IMR-90 (cell line): ENCODE results near the gene RCN2. TPM values are rescaled to one million over a fixed set of nuclear protein-coding genes. Genes with fewer than 3 reads are reported as not detected.

Experiments used
- ATAC-seq: fragments of 200-7000 bp; cut with Tn5 transposase; 2 replicates; pipeline ENCODE4 v1.9.1; 2020; ENCODE audit warnings: low read depth, mild to moderate bottlenecking, moderate library complexity
- BruUV-seq: library from RNA; stranded (reverse); fragments of 400-500 nt; replicated peaks from 2 replicates; lab custom pipeline; 2021; lab: Mats Ljungman, UMichigan
- CTCF ChIA-PET: fragments of 300-600 bp; formaldehyde crosslinking; extraction: SDS; loops from one replicate; lab custom pipeline; 2021; ENCODE audit warnings: antibody characterized with exemption; lab: Yijun Ruan, JAX
- POLR2A ChIA-PET: fragments of 300-600 bp; sonication (Branson Sonifier 250); formaldehyde crosslinking; loops from one replicate; lab custom pipeline; 2022; ENCODE audit warnings: antibody characterized with exemption; ENCODE audit not compliant: unreplicated experiment; lab: Charles Lee
- DNase-seq: peaks from one replicate; pipeline ENCODE4 v3.0.0; 2013
- H2AFZ ChIP-seq: replicated peaks from 2 replicates; pipeline ENCODE3; 2013; ENCODE audit warnings: low read length, mild to moderate bottlenecking; ENCODE audit not compliant: poor library complexity
- H2AK5ac ChIP-seq: 2 replicates; pipeline ENCODE4 v1.6.1; 2013; ENCODE audit warnings: low read depth, low read length, inconsistent platforms
- H2AK9ac ChIP-seq: replicated peaks from 2 replicates; pipeline ENCODE3; 2013; ENCODE audit warnings: mild to moderate bottlenecking, low read depth, low read length, moderate library complexity; ENCODE audit not compliant: poor library complexity
- H2BK120ac ChIP-seq: 2 replicates; pipeline ENCODE4 v1.6.1; 2013; ENCODE audit warnings: low read depth, low read length, inconsistent platforms
- H2BK15ac ChIP-seq: 3 replicates; pipeline ENCODE4 v1.6.1; 2013; ENCODE audit warnings: low read depth, low read length, inconsistent platforms
- H2BK20ac ChIP-seq: 2 replicates; pipeline ENCODE4 v1.6.1; 2013; ENCODE audit warnings: low read depth, mild to moderate bottlenecking, inconsistent platforms, low read length, moderate library complexity
- H2BK5ac ChIP-seq: 2 replicates; pipeline ENCODE4 v1.6.1; 2013; ENCODE audit warnings: mild to moderate bottlenecking, low read depth, low read length, inconsistent platforms; ENCODE audit not compliant: poor library complexity, severe bottlenecking
- H3K14ac ChIP-seq: replicated peaks from 2 replicates; pipeline ENCODE4 v1.6.1; 2013; ENCODE audit warnings: low read depth, low read length, inconsistent platforms
- H3K18ac ChIP-seq: 2 replicates; pipeline ENCODE4 v1.6.1; 2013; ENCODE audit warnings: low read depth, low read length, control low read depth
- H3K23ac ChIP-seq: 2 replicates; pipeline ENCODE4 v1.6.1; 2013; ENCODE audit warnings: low read depth, low read length, inconsistent platforms
- H3K27ac ChIP-seq: 2 replicates; pipeline ENCODE4 v1.5.1; 2013; ENCODE audit warnings: mild to moderate bottlenecking, control low read depth, low read length; ENCODE audit not compliant: insufficient read depth
- H3K27me3 ChIP-seq: 2 replicates; pipeline ENCODE4 v1.6.1; 2013; ENCODE audit warnings: low read length; ENCODE audit not compliant: control insufficient read depth, insufficient read depth
- H3K36me3 ChIP-seq: 2 replicates; pipeline ENCODE4 v1.6.1; 2013; ENCODE audit warnings: low read length, mixed read lengths; ENCODE audit not compliant: control insufficient read depth, insufficient read depth
- H3K4ac ChIP-seq: 2 replicates; pipeline ENCODE4 v1.6.1; 2013; ENCODE audit warnings: low read depth, low read length, inconsistent platforms
- H3K4me1 ChIP-seq: 2 replicates; pipeline ENCODE4 v1.6.1; 2013; ENCODE audit warnings: low read length, mixed read lengths; ENCODE audit not compliant: control insufficient read depth, insufficient read depth
- H3K4me2 ChIP-seq: 2 replicates; pipeline ENCODE4 v1.6.1; 2013; ENCODE audit warnings: low read depth, mild to moderate bottlenecking, control low read depth, low read length, moderate library complexity
- H3K4me3 ChIP-seq: 2 replicates; pipeline ENCODE4 v1.5.1; 2013; ENCODE audit warnings: low read depth, mild to moderate bottlenecking, control low read depth, low read length, moderate library complexity; ENCODE audit not compliant: insufficient read depth
- H3K56ac ChIP-seq: 2 replicates; pipeline ENCODE4 v1.6.1; 2013; ENCODE audit warnings: low read length, inconsistent platforms; ENCODE audit not compliant: insufficient read depth; ENCODE audit errors: extremely low read depth
- H3K79me1 ChIP-seq, 2 experiments: 2 replicates each; pipeline ENCODE4 v1.6.1; 2013; ENCODE audit warnings: low read length in 2 of 2, inconsistent platforms in 1 of 2, low read depth in 1 of 2
- H3K9ac ChIP-seq: 2 replicates; pipeline ENCODE4 v1.6.1; 2013; ENCODE audit warnings: low read depth, low read length, control low read depth
- H3K9me1 ChIP-seq: 2 replicates; pipeline ENCODE4 v1.6.1; 2013; ENCODE audit warnings: low read length, inconsistent platforms; ENCODE audit not compliant: insufficient read depth
- H3K9me3 ChIP-seq: 2 replicates; pipeline ENCODE4 v1.6.1; 2013; ENCODE audit warnings: low read length; ENCODE audit not compliant: control insufficient read depth, insufficient read depth
- H4K20me1 ChIP-seq: 2 replicates; pipeline ENCODE4 v1.6.1; 2013; ENCODE audit warnings: low read length, inconsistent platforms; ENCODE audit not compliant: insufficient read depth
- H4K5ac ChIP-seq: 2 replicates; pipeline ENCODE4 v1.6.1; 2013; ENCODE audit warnings: mild to moderate bottlenecking, low read depth, low read length, control low read depth
- H4K8ac ChIP-seq, 2 experiments: 2 replicates each; pipeline ENCODE4 v1.6.1; 2013; ENCODE audit warnings: low read depth in 2 of 2, low read length in 2 of 2, control low read depth in 1 of 2, inconsistent platforms in 1 of 2
- H4K91ac ChIP-seq: 2 replicates; pipeline ENCODE4 v1.6.1; 2013; ENCODE audit warnings: low read depth, low read length, inconsistent platforms; ENCODE audit not compliant: insufficient read depth
- CEBPB ChIP-seq: IDR thresholded peaks from 2 replicates; pipeline ENCODE4 v1.6.1; 2012; ENCODE audit warnings: low read depth, low read length, improper control_type of control experiment
- CHD1 ChIP-seq: IDR thresholded peaks from 2 replicates; pipeline ENCODE4 v1.6.1; 2012; ENCODE audit warnings: low read depth, low read length, improper control_type of control experiment
- CTCF ChIP-seq: conservative IDR thresholded peaks from 2 replicates; pipeline ENCODE4 v1.5.1; 2012; ENCODE audit warnings: mild to moderate bottlenecking, low read depth, low read length, improper control_type of control experiment
- FOS ChIP-seq: fragments of 150-350 bp; IDR thresholded peaks from 2 replicates; pipeline ENCODE4 v1.6.1; 2016; ENCODE audit warnings: low read depth, low read length
- MAFK ChIP-seq: IDR thresholded peaks from 2 replicates; pipeline ENCODE4 v1.6.1; 2012; ENCODE audit warnings: low read depth, low read length, improper control_type of control experiment
- MAZ ChIP-seq: IDR thresholded peaks from 2 replicates; pipeline ENCODE4 v1.6.1; 2012; ENCODE audit warnings: low read depth, mild to moderate bottlenecking, low read length, improper control_type of control experiment, moderate library complexity, borderline replicate concordance
- MXI1 ChIP-seq: IDR thresholded peaks from 2 replicates; pipeline ENCODE4 v1.6.1; 2012; ENCODE audit warnings: low read depth, mild to moderate bottlenecking, low read length, moderate library complexity, borderline replicate concordance
- NFE2L2 ChIP-seq: fragments of 150-350 bp; IDR thresholded peaks from 2 replicates; pipeline ENCODE4 v1.6.1; 2016; ENCODE audit warnings: low read depth, mild to moderate bottlenecking, low read length
- POLR2A ChIP-seq: IDR thresholded peaks from 2 replicates; pipeline ENCODE4 v1.6.1; 2012; ENCODE audit warnings: mild to moderate bottlenecking, low read depth, low read length
- RAD21 ChIP-seq: IDR thresholded peaks from 2 replicates; pipeline ENCODE4 v1.6.1; 2012; ENCODE audit warnings: low read length, improper control_type of control experiment
- RCOR1 ChIP-seq: IDR thresholded peaks from 2 replicates; pipeline ENCODE4 v1.6.1; 2012; ENCODE audit warnings: mild to moderate bottlenecking, low read length, improper control_type of control experiment; ENCODE audit not compliant: insufficient replicate concordance
- RFX5 ChIP-seq: IDR thresholded peaks from 2 replicates; pipeline ENCODE4 v1.8.0; 2012; ENCODE audit warnings: low read depth, mild to moderate bottlenecking, low read length, moderate library complexity
- SMC3 ChIP-seq: fragments of 150-350 bp; IDR thresholded peaks from 2 replicates; pipeline ENCODE4 v1.6.1; 2016; ENCODE audit warnings: low read depth, mild to moderate bottlenecking, antibody characterized with exemption, low read length, moderate library complexity
- WGBS, 2 experiments: methylation state at CpG; one replicate each; pipeline versions ENCODE4 v1.1.5 to v1.1.7; 2013; ENCODE audit warnings: missing lambda C conversion rate in 2 of 2; ENCODE audit not compliant: insufficient read length in 1 of 2; ENCODE audit errors: extremely low coverage in 2 of 2; 5-methylcytosine and 5-hydroxymethylcytosine counted together
- dilution Hi-C: fragments of 300-500 bp; cut with HindIII; formaldehyde crosslinking; loops from one replicate; pipeline ENCODE4 v1.14.3; 2018; ENCODE audit warnings: low sequenced_read_pairs; ENCODE audit not compliant: unreplicated experiment
- in situ Hi-C: fragments of 300-500 bp; cut with MboI; formaldehyde crosslinking; loops from 3 replicates; pipeline ENCODE4 v1.14.3; 2019; ENCODE audit warnings: low sequenced_read_pairs, inconsistent platforms, mixed read lengths
- intact Hi-C: fragments of 100-400 bp; cut with micrococcal nuclease; formaldehyde crosslinking; loops from 2 replicates; pipeline ENCODE4 v1.10.0; 2022
- polyA plus RNA-seq, 3 experiments: library from polyadenylated mRNA; depleted of rRNA; stranded (reverse); fragments of >200 nt; gene quantifications; 2 replicates each; pipeline ENCODE4 v1.2.3, GENCODE V29; 2012; ENCODE audit warnings: low replicate concordance in 1 of 3
- total RNA-seq: library from RNA; depleted of rRNA; stranded (reverse); fragments of >200 nt; gene quantifications from 2 replicates; pipeline ENCODE4 v1.2.3, GENCODE V29; 2012
- TF ChIP-seq, protein P1 (sequence below): fragments of 150-350 bp; IDR thresholded peaks from 2 replicates; pipeline ENCODE4 v1.6.1; 2017; ENCODE audit warnings: mild to moderate bottlenecking, antibody characterized with exemption, low read length, low read depth
- TF ChIP-seq, protein P2 (sequence below): fragments of 150-350 bp; IDR thresholded peaks from 2 replicates; pipeline ENCODE4 v1.6.1; 2016; ENCODE audit warnings: low read depth, mild to moderate bottlenecking, low read length, moderate library complexity, borderline replicate concordance

Gene RCN2
- total and polyA plus RNA-seq, 2 of the 4 experiments (the other 2 are of a cell fraction), result 12.0 to 56.5 TPM

GRCh38 chr15:76942331-76942730 is 10.8 kb downstream of the RCN2 start:
- no CpG with 5 or more reads among the region's 2 CpGs for WGBS, 2 experiments
- Histone ChIP-seq H3K9me3 (no peaks in the 10 kb centered on the region), H4K5ac (no peak overlapping the region), H3K36me3 (peaks cover 5% of the 10 kb centered on the region; the same call in 1 of the 2 replicates), H2BK20ac (no peak overlapping the region), H3K79me1 (peaks cover 3 to 17% of the 10 kb centered on the region in 2 experiments; a peak in 3 of 4 replicates), H3K4me2 (no peak overlapping the region), H3K9me1 (peaks cover 3% of the 10 kb centered on the region), H3K27ac (no peak overlapping the region), H4K20me1 (peaks cover 2% of the 10 kb centered on the region), H3K14ac (no peak overlapping the region), H3K27me3 (no peaks in the 10 kb centered on the region), H3K23ac (no peak overlapping the region), H2BK120ac (no peak overlapping the region), H2AK9ac (no peak overlapping the region), H4K91ac (no peak overlapping the region), H3K4ac (no peak overlapping the region), H2AK5ac (no peak overlapping the region), H3K4me3 (no peak overlapping the region), H3K18ac (no peak overlapping the region), H2BK15ac (no peak overlapping the region), H3K9ac (no peak overlapping the region), H2AFZ (no peak overlapping the region), H4K8ac (no peak overlapping the region), H3K56ac (no peak overlapping the region), H3K4me1 (peaks cover 7% of the 10 kb centered on the region), H2BK5ac (no peak overlapping the region)
- TF ChIP-seq CTCF (no peak), NFE2L2 (no peak), CHD1 (no peak), RCOR1 (no peak), FOS (no peak), CEBPB (no peak), MAFK (no peak), MAZ (no peak), MXI1 (no peak), SMC3 (no peak), POLR2A (no peak), RFX5 (no peak), RAD21 (no peak)
- TF ChIP-seq, protein P1, sequence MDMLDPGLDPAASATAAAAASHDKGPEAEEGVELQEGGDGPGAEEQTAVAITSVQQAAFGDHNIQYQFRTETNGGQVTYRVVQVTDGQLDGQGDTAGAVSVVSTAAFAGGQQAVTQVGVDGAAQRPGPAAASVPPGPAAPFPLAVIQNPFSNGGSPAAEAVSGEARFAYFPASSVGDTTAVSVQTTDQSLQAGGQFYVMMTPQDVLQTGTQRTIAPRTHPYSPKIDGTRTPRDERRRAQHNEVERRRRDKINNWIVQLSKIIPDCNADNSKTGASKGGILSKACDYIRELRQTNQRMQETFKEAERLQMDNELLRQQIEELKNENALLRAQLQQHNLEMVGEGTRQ, result no peak
- TF ChIP-seq, protein P2, sequence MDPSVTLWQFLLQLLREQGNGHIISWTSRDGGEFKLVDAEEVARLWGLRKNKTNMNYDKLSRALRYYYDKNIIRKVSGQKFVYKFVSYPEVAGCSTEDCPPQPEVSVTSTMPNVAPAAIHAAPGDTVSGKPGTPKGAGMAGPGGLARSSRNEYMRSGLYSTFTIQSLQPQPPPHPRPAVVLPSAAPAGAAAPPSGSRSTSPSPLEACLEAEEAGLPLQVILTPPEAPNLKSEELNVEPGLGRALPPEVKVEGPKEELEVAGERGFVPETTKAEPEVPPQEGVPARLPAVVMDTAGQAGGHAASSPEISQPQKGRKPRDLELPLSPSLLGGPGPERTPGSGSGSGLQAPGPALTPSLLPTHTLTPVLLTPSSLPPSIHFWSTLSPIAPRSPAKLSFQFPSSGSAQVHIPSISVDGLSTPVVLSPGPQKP, result no peak
- no peak for DNase-seq
- no peak for ATAC-seq
- POLR2A ChIA-PET, result no interaction called here
- intact Hi-C loops (no loop called here), dilution Hi-C loops (no loop called here), in situ Hi-C loops (no loop called here)
- BruUV-seq, result no TSS peak
- CTCF ChIA-PET, result interaction anchor here (1.2 to 1.9 kb wide), 2 partner anchors 8 to 11 kb away, joined by 3 to 5 read pairs; partner anchors contain the start of gene RCN2
